ENCODE data around the gene GOLGA6L7.

DNA sequence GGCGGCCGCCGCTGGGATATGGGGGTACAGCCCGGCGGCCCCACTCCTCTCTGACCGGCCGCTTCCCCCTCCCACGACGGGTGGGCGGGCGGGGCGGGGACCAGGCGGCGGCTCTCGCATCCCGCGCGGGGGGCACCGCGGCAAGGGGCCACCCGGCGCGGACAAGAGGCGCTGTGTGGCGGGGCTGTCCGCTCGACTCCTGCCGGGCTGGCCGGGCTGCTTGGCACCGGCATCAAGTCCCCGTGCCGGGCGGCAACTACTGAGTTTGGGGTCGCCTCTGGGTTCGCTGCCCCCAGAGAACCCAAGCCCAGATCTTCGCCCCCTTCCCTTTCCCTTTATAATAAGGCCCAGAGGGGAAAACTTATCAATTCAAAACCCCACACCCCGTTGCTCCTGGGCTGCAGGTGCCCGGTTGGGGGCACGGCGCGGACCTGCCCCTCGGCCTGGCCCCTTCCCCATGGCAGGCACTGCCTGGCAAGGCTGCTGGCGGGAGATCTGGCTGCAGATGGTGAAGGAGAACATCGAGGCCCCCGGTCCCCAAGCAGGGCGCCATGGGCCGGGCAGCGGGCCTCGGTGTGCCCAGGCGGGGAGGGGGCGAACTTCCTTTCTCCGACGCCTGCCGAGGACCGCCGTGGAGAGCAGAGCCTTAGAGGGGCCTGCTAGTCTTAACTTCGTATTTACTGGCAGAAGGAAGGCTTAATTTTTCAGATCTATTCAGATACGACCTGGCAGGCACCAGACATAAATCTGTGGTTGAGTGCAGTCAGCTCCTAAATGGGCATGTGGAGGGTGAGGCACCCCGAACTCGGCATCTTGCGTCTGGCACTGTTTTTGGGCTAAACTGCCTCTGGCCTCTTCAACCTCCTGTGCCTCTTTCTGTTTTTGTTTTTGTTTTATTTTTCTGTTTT is 38.2 kb upstream of the GOLGA6L7 start:
- TF ChIP-seq MYC (IDR thresholded peaks at IDR 0.05; ENCODE audit: borderline replicate concordance, low read length) (no peak), POLR2A (IDR thresholded peaks at IDR 0.05; ENCODE audit: low read length) (no peak), RARB (CRISPR knock-in tag; IDR thresholded peaks at IDR 0.05) (no peak), CEBPB (IDR thresholded peaks at IDR 0.05) (no peak), EP300 (IDR thresholded peaks at IDR 0.05) (no peak), RAD21 (conservative IDR thresholded peaks at IDR 0.05 in 1 of 2, IDR thresholded peaks at IDR 0.05 in 1 of 2) (no peak)
- TF ChIP-seq, protein P1, sequence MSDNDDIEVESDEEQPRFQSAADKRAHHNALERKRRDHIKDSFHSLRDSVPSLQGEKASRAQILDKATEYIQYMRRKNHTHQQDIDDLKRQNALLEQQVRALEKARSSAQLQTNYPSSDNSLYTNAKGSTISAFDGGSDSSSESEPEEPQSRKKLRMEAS (IDR thresholded peaks at IDR 0.05), result no peak
